ENCODE data around the gene ADAM22. TPM values are rescaled to one million over a fixed set of nuclear protein-coding genes. Genes with fewer than 3 reads are reported as not detected.

ADAM22 gene
- total and polyA plus RNA-seq, 2 of the 4 experiments (the other 2 are of a cell fraction), result 0.03 to 0.18 TPM

DNA sequence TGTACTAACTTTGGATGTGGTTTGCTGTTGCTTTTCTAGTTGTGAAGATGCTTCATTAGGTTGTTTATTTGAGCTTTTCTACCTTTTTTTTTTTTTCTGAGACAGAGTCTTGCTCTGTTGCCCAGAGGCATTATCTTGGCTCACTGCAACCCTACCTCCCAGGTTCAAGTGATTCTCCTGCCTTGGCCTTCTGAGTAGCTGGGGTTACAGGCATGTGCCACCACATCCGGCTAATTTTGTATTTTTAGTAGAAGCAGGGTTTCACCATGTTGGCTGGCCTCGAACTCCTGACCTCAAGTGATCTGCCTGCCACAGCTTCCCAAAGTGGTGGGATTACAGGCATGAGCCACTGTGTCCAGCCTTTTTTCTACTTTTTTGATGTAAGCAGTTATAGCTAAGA is 93.7 kb downstream of the ADAM22 start:
- Histone ChIP-seq H3K27me3 (ENCODE audit: control insufficient read depth, insufficient read depth, low read length) (no peaks in the 10 kb centered on the region), H3K4me1 (ENCODE audit: control insufficient read depth, insufficient read depth, low read length) (no peaks in the 10 kb centered on the region), H3K9me1 (ENCODE audit: insufficient read depth, low read length) (no peaks in the 10 kb centered on the region), H3K18ac (ENCODE audit: low read depth, low read length) (no peak overlapping the region), H2AK5ac (ENCODE audit: low read depth, low read length) (no peak overlapping the region), H3K4me2 (ENCODE audit: low read depth, low read length) (no peak overlapping the region), H2BK20ac (ENCODE audit: low read depth, low read length) (no peak overlapping the region), H3K23ac (ENCODE audit: low read depth, low read length) (no peak overlapping the region), H4K91ac (ENCODE audit: insufficient read depth, low read depth, low read length) (no peak overlapping the region), H2BK15ac (ENCODE audit: low read depth, low read length) (no peak overlapping the region), H3K9me3 (ENCODE audit: control insufficient read depth, insufficient read depth, low read length) (peaks cover 2% of the 10 kb centered on the region), H3K14ac (replicated peaks; ENCODE audit: low read depth, low read length) (no peak overlapping the region), H2BK5ac (ENCODE audit: low read depth, low read length, poor library complexity, severe bottlenecking) (no peak overlapping the region), H2BK120ac (ENCODE audit: low read depth, low read length) (no peak overlapping the region), H3K79me1 (ENCODE audit: low read depth in 1 of 2, low read length in 2 of 2) (no peaks in the 10 kb centered on the region), H3K9ac (ENCODE audit: low read depth, low read length) (no peak overlapping the region), H3K4me3 (ENCODE audit: insufficient read depth, low read depth, low read length) (no peak overlapping the region), H4K8ac (ENCODE audit: low read depth in 2 of 2, low read length in 2 of 2) (no peak overlapping the region), H4K5ac (ENCODE audit: low read depth, low read length) (no peak overlapping the region), H3K56ac (ENCODE audit: extremely low read depth, insufficient read depth, low read length) (no peak overlapping the region), H2AK9ac (replicated peaks; ENCODE audit: low read depth, low read length, poor library complexity) (no peak overlapping the region), H4K20me1 (ENCODE audit: insufficient read depth, low read length) (no peaks in the 10 kb centered on the region), H3K27ac (ENCODE audit: insufficient read depth, low read length) (no peak overlapping the region), H3K36me3 (ENCODE audit: control insufficient read depth, insufficient read depth, low read length) (no peaks in the 10 kb centered on the region), H3K4ac (ENCODE audit: low read depth, low read length) (no peak overlapping the region), H2AFZ (replicated peaks; ENCODE audit: low read length, poor library complexity) (no peak overlapping the region)
- dilution Hi-C loops (cut with HindIII; ENCODE audit: low sequenced_read_pairs, unreplicated experiment), result no loop called here
- intact Hi-C loops (cut with micrococcal nuclease), result no loop called here
- BruUV-seq (replicated peaks), result no TSS peak
- no CpG with 5 or more reads among the region's 2 CpGs for WGBS, 2 experiments (ENCODE audit: extremely low coverage in 2 of 2, insufficient read length in 1 of 2)
- DNase-seq, result no peak
- ChIA-PET CTCF (no interaction called here), POLR2A (ENCODE audit: unreplicated experiment) (no interaction called here)
- ATAC-seq (ENCODE audit: low read depth), result no peak
- in situ Hi-C loops (cut with MboI; ENCODE audit: low sequenced_read_pairs), result no loop called here
- TF ChIP-seq POLR2A (IDR thresholded peaks at IDR 0.05; ENCODE audit: low read depth, low read length) (no peak), NFE2L2 (IDR thresholded peaks at IDR 0.05; ENCODE audit: low read depth, low read length) (no peak), RFX5 (IDR thresholded peaks at IDR 0.05; ENCODE audit: low read depth, low read length) (no peak), SMC3 (IDR thresholded peaks at IDR 0.05; ENCODE audit: low read depth, low read length) (no peak), CHD1 (IDR thresholded peaks at IDR 0.05; ENCODE audit: low read depth, low read length) (no peak), MAFK (IDR thresholded peaks at IDR 0.05; ENCODE audit: low read depth, low read length) (no peak), MAZ (IDR thresholded peaks at IDR 0.05; ENCODE audit: borderline replicate concordance, low read depth, low read length) (no peak), MXI1 (IDR thresholded peaks at IDR 0.05; ENCODE audit: borderline replicate concordance, low read depth, low read length) (no peak), RCOR1 (IDR thresholded peaks at IDR 0.05; ENCODE audit: insufficient replicate concordance, low read length) (no peak), RAD21 (IDR thresholded peaks at IDR 0.05; ENCODE audit: low read length) (no peak), CEBPB (IDR thresholded peaks at IDR 0.05; ENCODE audit: low read depth, low read length) (no peak), FOS (IDR thresholded peaks at IDR 0.05; ENCODE audit: low read depth, low read length) (no peak), BHLHE40 (IDR thresholded peaks at IDR 0.05; ENCODE audit: low read depth, low read length) (no peak)
- TF ChIP-seq, protein P1, sequence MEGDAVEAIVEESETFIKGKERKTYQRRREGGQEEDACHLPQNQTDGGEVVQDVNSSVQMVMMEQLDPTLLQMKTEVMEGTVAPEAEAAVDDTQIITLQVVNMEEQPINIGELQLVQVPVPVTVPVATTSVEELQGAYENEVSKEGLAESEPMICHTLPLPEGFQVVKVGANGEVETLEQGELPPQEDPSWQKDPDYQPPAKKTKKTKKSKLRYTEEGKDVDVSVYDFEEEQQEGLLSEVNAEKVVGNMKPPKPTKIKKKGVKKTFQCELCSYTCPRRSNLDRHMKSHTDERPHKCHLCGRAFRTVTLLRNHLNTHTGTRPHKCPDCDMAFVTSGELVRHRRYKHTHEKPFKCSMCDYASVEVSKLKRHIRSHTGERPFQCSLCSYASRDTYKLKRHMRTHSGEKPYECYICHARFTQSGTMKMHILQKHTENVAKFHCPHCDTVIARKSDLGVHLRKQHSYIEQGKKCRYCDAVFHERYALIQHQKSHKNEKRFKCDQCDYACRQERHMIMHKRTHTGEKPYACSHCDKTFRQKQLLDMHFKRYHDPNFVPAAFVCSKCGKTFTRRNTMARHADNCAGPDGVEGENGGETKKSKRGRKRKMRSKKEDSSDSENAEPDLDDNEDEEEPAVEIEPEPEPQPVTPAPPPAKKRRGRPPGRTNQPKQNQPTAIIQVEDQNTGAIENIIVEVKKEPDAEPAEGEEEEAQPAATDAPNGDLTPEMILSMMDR (conservative IDR thresholded peaks at IDR 0.05; ENCODE audit: low read depth, low read length), result no peak
- TF ChIP-seq, protein P2, sequence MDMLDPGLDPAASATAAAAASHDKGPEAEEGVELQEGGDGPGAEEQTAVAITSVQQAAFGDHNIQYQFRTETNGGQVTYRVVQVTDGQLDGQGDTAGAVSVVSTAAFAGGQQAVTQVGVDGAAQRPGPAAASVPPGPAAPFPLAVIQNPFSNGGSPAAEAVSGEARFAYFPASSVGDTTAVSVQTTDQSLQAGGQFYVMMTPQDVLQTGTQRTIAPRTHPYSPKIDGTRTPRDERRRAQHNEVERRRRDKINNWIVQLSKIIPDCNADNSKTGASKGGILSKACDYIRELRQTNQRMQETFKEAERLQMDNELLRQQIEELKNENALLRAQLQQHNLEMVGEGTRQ (IDR thresholded peaks at IDR 0.05; ENCODE audit: low read depth, low read length), result no peak
- TF ChIP-seq, protein P3, sequence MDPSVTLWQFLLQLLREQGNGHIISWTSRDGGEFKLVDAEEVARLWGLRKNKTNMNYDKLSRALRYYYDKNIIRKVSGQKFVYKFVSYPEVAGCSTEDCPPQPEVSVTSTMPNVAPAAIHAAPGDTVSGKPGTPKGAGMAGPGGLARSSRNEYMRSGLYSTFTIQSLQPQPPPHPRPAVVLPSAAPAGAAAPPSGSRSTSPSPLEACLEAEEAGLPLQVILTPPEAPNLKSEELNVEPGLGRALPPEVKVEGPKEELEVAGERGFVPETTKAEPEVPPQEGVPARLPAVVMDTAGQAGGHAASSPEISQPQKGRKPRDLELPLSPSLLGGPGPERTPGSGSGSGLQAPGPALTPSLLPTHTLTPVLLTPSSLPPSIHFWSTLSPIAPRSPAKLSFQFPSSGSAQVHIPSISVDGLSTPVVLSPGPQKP (IDR thresholded peaks at IDR 0.05; ENCODE audit: borderline replicate concordance, low read depth, low read length), result no peak

Data from IMR-90 (cell line).